Stimulated activated CD8-positive, alpha-beta memory T cell treated with anti-CD3 and anti-CD28 coated beads, Interleukin-15, amount 100 ng/mL, for 24 hours (primary cell): ENCODE results near the gene DPF3.
"Not testable (repeated sequence)": the region's sequence is repeated elsewhere in the genome, so short reads cannot be mapped to it uniquely, and the experiment has no call there.

Experiments
- DNase-seq: peaks from one replicate; pipeline ENCODE4 v3.0.0-alpha.2; 2020; ENCODE audit warnings: low read depth

The DPF3 gene

GRCh38 chr14:72771561-72771960 is 122.3 kb downstream of the DPF3 start:
- no peak for DNase-seq

DNA sequence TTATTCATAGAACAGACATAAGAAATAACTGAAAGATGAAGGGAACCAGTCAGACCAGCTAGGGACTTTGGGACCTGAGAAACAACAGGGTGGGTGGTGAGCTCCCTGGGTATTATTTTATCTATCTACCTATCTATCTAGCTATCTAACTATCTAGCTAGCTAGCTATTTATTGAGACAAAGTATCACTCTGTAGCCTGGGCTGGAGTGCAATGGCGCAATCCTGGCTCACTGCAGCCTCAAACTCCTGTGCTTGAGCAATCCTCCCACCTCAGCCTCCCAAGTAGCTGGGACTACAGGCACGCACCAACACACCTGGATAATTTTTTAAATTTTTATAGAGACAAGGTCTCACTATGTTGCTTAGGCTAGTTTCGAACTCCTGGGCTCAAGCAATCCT is 127.6 kb downstream of the DPF3 start:
- no peak for DNase-seq

- no peak for DNase-seq
These were observed 130.0 kb downstream of the DPF3 start for GRCh38 chr14:72763892-72764291.

- DNase-seq = no peak
These were observed 134.2 kb downstream of the DPF3 start for GRCh38 chr14:72759670-72760069.

DNA sequence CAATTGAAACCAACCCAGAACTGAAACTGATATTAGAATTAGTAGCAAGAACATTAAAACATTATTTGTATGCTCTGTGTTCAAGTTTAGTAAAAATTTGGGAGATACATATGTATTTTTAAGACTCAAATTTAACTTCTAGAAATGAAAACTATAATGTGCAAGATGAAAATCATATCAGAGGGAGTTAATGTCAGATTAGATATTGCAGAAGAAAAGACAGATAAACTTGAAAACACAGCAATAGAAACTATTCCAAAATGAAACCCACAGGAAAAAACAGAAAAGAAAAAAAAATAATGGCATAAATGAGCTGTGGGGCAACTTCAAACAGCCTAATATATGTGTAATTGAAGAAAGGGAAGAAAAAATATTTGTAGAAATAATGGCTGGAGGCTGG is 134.9 kb downstream of the DPF3 start:
- no peak for DNase-seq

DNA sequence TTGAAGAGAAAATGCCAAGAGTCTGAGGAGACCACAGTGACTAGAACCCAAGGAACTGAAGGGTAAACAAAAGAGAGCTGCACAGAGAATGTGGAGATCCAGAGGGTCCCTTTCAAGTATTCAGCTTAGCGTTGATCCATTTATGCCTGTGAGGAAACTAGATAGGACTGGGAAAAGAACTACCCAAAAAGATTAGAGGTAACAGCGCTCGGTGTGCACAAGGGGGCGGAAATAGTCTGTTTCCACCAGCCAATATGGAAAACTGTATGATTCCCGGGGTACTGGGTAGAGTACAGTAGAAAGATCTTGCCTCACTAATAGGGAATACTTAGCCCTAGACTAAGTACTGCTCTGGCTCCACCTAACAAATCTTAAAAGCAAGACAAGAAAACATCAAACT is 135.5 kb downstream of the DPF3 start:
- DNase-seq = no peak

DNA sequence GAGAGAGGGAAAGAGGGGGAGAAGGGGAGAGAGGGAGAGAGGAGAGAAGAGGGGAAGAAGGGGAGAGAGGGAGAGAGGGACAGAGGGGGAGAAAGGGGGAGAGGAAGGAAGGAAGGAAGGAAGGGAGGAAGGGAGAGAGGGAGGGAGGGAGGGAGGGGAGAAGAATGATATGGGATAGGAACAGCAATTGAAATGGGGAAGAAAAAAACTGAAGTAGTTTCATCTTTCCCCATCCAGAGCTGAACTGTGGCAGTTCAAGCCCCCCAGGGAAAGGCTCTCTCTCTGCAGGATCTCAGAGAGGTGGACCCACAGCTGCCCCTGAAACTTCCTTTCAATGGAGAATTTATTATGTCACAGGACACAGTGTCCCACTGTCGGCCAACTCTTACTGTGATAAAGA is 136.9 kb downstream of the DPF3 start:
- no peak for DNase-seq

- DNase-seq = no peak
These were observed 138.1 kb downstream of the DPF3 start for GRCh38 chr14:72755766-72756165.

- no peak for DNase-seq
These were observed 139.0 kb downstream of the DPF3 start for GRCh38 chr14:72754949-72755348.

DNA sequence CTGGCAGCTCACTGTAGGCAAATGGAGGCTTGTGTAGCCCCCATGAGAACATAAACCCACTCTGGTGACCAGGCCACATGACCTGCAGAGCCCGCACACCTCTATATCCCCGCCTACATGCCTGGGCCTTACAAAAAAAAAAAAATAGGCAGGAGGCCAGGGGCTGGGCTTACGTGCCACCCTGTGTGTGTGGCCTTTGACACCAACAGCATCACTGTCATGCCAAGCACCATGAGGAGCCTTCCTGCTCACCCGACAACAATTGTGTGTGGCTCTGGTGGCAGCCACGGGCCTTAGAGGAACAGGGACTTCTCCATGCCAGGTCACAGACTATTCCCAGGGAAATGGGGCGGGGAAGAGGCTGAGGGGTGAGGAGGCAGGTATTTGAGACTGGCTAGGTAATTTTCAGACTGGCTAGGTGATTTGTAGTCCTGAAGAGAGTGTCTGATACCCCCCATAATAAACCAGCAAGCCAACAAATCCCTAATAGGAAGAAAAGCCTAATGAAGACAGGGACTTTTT is 140.0 kb downstream of the DPF3 start:
- DNase-seq = no peak

- DNase-seq = no peak
These were observed 140.7 kb downstream of the DPF3 start for GRCh38 chr14:72753044-72753710.

- DNase-seq = no peak
These were observed 141.9 kb downstream of the DPF3 start for GRCh38 chr14:72752034-72752412.

GRCh38 chr14:72751276-72752033 is 142.4 kb downstream of the DPF3 start:
- DNase-seq = no peak

DNA sequence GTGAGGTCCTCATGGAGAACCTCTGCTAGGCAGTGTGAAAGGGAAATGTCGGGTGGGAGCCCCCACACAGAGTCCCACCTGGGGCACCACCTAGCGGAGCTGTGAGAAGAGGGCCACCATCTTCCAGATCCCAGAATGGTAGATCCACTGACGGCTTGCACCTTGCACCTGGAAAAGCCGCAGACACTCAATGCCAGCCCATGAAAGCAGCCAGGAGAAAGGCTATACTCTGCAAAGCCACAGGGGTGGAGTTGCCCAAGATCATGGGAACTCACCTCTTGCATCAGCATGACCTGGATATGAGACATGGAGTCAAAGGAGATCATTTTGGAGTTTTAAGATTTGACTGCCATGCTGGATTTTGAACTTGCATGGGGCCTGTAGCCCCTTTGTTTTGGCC is 145.0 kb downstream of the DPF3 start:
- DNase-seq = not testable (repeated sequence)

- DNase-seq = no peak
These were observed 146.2 kb downstream of the DPF3 start for GRCh38 chr14:72747652-72748051.

GRCh38 chr14:72745991-72746980 is 147.6 kb downstream of the DPF3 start:
- DNase-seq = no peak

GRCh38 chr14:72745546-72745945 is 148.4 kb downstream of the DPF3 start:
- no peak for DNase-seq

DNA sequence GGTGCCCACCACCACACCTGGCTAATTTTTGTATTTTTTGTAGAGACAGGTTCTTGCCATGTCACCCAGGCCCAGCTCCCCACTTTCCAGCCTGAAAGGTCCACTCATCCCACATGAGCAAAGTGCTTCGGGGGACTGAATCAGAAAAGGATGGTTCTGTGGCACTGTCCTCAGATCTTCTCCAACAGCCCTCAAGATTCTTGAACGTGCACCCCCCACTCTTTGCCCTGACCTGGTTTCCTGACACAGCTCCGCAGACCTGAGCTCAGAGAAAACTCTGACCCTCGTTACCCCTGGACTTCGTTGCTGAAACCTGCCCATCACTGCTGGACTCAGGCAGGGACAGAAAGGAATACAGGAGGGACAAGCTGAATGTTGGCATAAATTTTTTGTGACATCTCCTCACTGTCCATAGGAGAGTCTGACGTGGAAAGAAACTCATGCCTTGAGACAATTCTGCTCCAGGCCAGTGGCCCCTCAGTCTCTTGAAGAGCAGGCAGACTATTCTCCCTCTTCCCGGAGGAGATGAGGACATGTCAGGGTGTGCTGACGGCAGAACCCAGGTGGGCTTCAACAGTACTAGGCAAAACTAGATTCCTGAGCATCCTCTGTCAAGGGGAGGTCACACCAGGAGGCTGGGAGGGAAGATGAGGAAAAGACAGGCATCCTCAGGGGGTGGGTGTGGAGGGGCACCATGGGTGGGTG is 149.3 kb downstream of the DPF3 start:
- DNase-seq = no peak

- no peak for DNase-seq
These were observed 150.3 kb downstream of the DPF3 start for GRCh38 chr14:72743626-72744025.

DNA sequence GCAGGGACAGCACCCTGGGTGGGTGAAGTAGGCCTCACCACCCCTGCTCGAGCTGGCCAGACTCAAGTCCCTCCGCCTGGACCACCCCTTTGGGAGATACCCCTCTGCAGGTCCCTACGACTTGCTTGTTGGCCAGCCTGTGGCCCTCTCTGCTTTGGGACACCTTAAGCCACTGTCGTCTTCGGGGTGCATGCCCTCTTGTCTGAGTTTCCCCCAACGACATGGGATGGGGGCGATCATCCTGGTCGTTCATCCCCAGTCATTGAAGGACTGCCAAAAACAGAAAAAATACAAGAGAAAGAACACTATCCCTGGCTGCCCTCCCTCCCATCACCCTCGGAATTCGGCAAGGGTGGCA is 151.1 kb downstream of the DPF3 start:
- DNase-seq = no peak

DNA sequence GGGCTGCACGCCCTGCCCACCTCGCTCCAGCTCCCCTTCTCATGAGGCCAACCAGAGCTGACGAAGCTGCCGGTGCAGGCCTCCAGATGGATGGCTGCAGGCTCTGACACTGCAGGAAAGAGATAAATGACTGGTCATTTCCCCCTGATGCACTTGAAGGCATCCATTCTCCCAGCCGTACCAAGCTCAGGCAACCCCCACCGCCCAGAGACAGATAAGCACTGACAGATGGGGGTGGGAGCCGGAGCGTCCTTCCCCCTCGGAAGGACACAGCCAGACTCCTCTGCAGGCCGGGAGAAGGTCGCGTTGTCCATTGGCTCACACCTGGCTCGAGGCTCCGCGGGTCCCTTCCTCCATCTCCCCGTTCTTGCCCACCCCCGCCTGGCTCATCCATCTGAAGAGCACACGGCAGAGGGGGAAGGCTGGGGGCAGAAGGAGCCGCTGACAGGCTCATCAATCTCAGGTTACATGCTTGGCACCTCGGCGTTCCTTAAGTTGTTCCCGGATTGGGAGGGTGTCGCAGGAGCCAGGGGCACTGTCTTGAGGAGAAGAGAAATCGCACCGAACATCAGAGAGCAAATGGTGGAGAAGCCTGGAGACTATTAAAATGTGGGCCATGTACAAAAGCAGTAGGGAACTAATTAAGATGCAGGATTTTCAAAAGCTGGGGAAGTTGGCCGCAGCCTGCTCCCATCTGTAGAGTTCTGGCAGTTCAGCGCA is 151.6 kb downstream of the DPF3 start:
- DNase-seq = no peak
